K562 (cell line): ENCODE results near the gene ODC1. TPM values are rescaled to one million over a fixed set of nuclear protein-coding genes. Genes with fewer than 3 reads are reported as not detected.
A peak's percentile ranks its signal among the peaks of the same experiment; 100 is the strongest.

Experiments used
- ATAC-seq: fragments of 200-7000 bp; cut with Tn5 transposase; 3 replicates; pipeline ENCODE4 v1.9.1; 2020; ENCODE audit warnings: moderate library complexity
- BruUV-seq: library from RNA; stranded (reverse); fragments of 400-500 nt; replicated peaks from 2 replicates; lab custom pipeline; 2021; lab: Mats Ljungman, UMichigan
- CTCF ChIA-PET: fragments of 300-600 bp; formaldehyde crosslinking; extraction: SDS; loops from one replicate; lab custom pipeline; 2021; ENCODE audit warnings: low intra/inter-chr PET ratio; lab: Yijun Ruan, JAX
- POLR2A ChIA-PET: fragments of 300-600, 350-650 bp; sonication (Branson Sonifier 250); formaldehyde crosslinking; extraction: SDS; loops from one replicate; lab custom pipeline; 2021; ENCODE audit warnings: antibody characterized with exemption, inconsistent platforms; lab: Yijun Ruan, JAX
- DNase-seq, 4 experiments: peaks; one replicate each; pipeline versions ENCODE4 v3.0.0 to v3.0.0-alpha.2; 2011 to 2018; ENCODE audit warnings: low spot score in 3 of 4, mixed read lengths in 3 of 4; ENCODE audit errors: extremely low read depth in 1 of 4
- FAIRE-seq: peaks from 2 replicates; lab custom pipeline; 2011; peaks lifted over from hg19 to GRCh38; lab: Jason Lieb, UNC
- H2AFZ ChIP-seq: 2 replicates; pipeline ENCODE4 v1.6.0; 2011; ENCODE audit warnings: low read depth, low read length, control low read depth, inconsistent platforms
- H3K27ac ChIP-seq: fragments of 200-600 bp; 3 replicates; pipeline ENCODE4 v1.8.0; 2011; ENCODE audit warnings: low read depth, mild to moderate bottlenecking, control low read depth, inconsistent platforms, low read length, moderate library complexity, mixed read lengths; ENCODE audit errors: extremely low read depth
- H3K27me3 ChIP-seq, 2 experiments: fragments of 300-600 bp in 1 of 2; 2 replicates in 1 of 2; 3 replicates in 1 of 2; pipeline versions ENCODE4 v1.6.0 to v1.8.0; 2011; ENCODE audit warnings: inconsistent platforms in 2 of 2, low read length in 2 of 2, mild to moderate bottlenecking in 1 of 2, mixed read lengths in 1 of 2, moderate library complexity in 1 of 2; ENCODE audit not compliant: control insufficient read depth in 2 of 2, insufficient read depth in 2 of 2
- H3K36me3 ChIP-seq: fragments of 300-600 bp; 3 replicates; pipeline ENCODE4 v1.8.0; 2011; ENCODE audit warnings: mild to moderate bottlenecking, low read length, inconsistent platforms; ENCODE audit not compliant: control insufficient read depth, insufficient read depth
- H3K4me1 ChIP-seq, 2 experiments: fragments of 200-600 bp in 1 of 2; replicated peaks in 1 of 2; 2 replicates in 1 of 2; 3 replicates in 1 of 2; pipeline versions ENCODE4 v1.5.1 to v1.8.0; 2011; ENCODE audit warnings: inconsistent platforms in 2 of 2, low read length in 2 of 2, mild to moderate bottlenecking in 1 of 2, mixed read lengths in 1 of 2, moderate library complexity in 1 of 2; ENCODE audit not compliant: control insufficient read depth in 2 of 2, insufficient read depth in 2 of 2
- H3K4me2 ChIP-seq: 2 replicates; pipeline ENCODE4 v1.6.1; 2011; ENCODE audit warnings: low read length, control low read depth, inconsistent platforms, mixed read lengths; ENCODE audit not compliant: insufficient read depth
- H3K4me3 ChIP-seq: fragments of 200-600 bp; sonication (generic), shearing (Covaris generic); 2 replicates; pipeline ENCODE4 v1.5.1; 2016; ENCODE audit warnings: control low read depth, inconsistent platforms
- H3K79me2 ChIP-seq: fragments of 200-600 bp; 3 replicates; pipeline ENCODE4 v1.8.0; 2011; ENCODE audit warnings: low read length, inconsistent platforms; ENCODE audit not compliant: control insufficient read depth, insufficient read depth
- H3K9ac ChIP-seq, 2 experiments: 2 replicates each; pipeline versions ENCODE4 v1.6.0 to v1.6.1; 2011; ENCODE audit warnings: low read depth in 2 of 2, low read length in 2 of 2, control low read depth in 1 of 2, inconsistent platforms in 1 of 2, mild to moderate bottlenecking in 1 of 2, mixed read lengths in 1 of 2; ENCODE audit not compliant: insufficient read depth in 1 of 2
- H3K9me1 ChIP-seq: one replicate; pipeline ENCODE4 v1.6.0; 2011; ENCODE audit warnings: inconsistent platforms, mild to moderate bottlenecking, low read length, moderate library complexity; ENCODE audit not compliant: control insufficient read depth, insufficient read depth
- H3K9me3 ChIP-seq: replicated peaks from 2 replicates; pipeline ENCODE4 v1.5.1; 2011; ENCODE audit warnings: low read depth, low read length, inconsistent platforms; ENCODE audit not compliant: control insufficient read depth, insufficient read depth
- H4K20me1 ChIP-seq: replicated peaks from 2 replicates; pipeline ENCODE4 v1.6.1; 2011; ENCODE audit warnings: low read length, inconsistent platforms, mixed read lengths; ENCODE audit not compliant: control insufficient read depth, insufficient read depth
- ATF1 ChIP-seq, 2 experiments: fragments of 450-650 bp in 1 of 2; IDR thresholded peaks; 2 replicates each; pipeline ENCODE4 v1.6.1; 2016; ENCODE audit warnings: missing compliant biosample characterization in 1 of 2, missing genetic modification characterization in 1 of 2
- CC2D1A ChIP-seq: fragments of 450-650 bp; IDR thresholded peaks from 2 replicates; pipeline ENCODE4 v1.6.1; 2017; ENCODE audit warnings: mild to moderate bottlenecking
- CEBPB ChIP-seq: fragments of 450-650 bp; IDR thresholded peaks from 2 replicates; pipeline ENCODE4 v1.6.1; 2016; ENCODE audit warnings: missing genetic modification characterization, missing compliant biosample characterization
- ELK1 ChIP-seq: sonication (generic); formaldehyde crosslinking; IDR thresholded peaks from 2 replicates; pipeline ENCODE4 v1.8.1; 2022; ENCODE audit warnings: missing genetic modification reagents
- MAFG ChIP-seq: fragments of 450-650 bp; conservative IDR thresholded peaks from 2 replicates; pipeline ENCODE4 v1.6.1; 2016; ENCODE audit warnings: missing genetic modification characterization, missing compliant biosample characterization
- MEF2D ChIP-seq: conservative IDR thresholded peaks from 2 replicates; pipeline ENCODE4 v1.6.1; 2016; ENCODE audit warnings: low read depth, missing genetic modification characterization, missing compliant biosample characterization
- MYC ChIP-seq, 2 experiments: fragments of 250-450 bp in 1 of 2; sonication (Bioruptor Pico) in 1 of 2; IDR thresholded peaks; 2 replicates each; pipeline versions ENCODE4 v1.5.1 to v1.6.1; 2012 to 2021; ENCODE audit warnings: low read depth in 2 of 2, borderline replicate concordance in 1 of 2, improper control_type of control experiment in 1 of 2, low read length in 1 of 2, mild to moderate bottlenecking in 1 of 2, moderate library complexity in 1 of 2
- NCOA2 ChIP-seq, 2 experiments: fragments of 450-650 bp; IDR thresholded peaks; 2 replicates each; pipeline ENCODE4 v1.6.1; 2018; ENCODE audit warnings: mild to moderate bottlenecking in 2 of 2, moderate library complexity in 1 of 2; ENCODE audit not compliant: partially characterized antibody in 2 of 2
- NKRF ChIP-seq: fragments of 450-650 bp; IDR thresholded peaks from 2 replicates; pipeline ENCODE4 v1.6.1; 2016; ENCODE audit warnings: borderline replicate concordance
- NR2F6 ChIP-seq: fragments of 450-650 bp; formaldehyde crosslinking; IDR thresholded peaks from 2 replicates; pipeline ENCODE4 v1.4.0; 2020; ENCODE audit warnings: mild to moderate bottlenecking
- PCBP1 ChIP-seq: fragments of 200-400 bp; formaldehyde crosslinking; IDR thresholded peaks from 2 replicates; pipeline ENCODE4 v1.6.1; 2018; ENCODE audit warnings: mild to moderate bottlenecking, low read depth, low read length; ENCODE audit not compliant: poor library complexity, severe bottlenecking
- POLR2AphosphoS5 ChIP-seq: IDR thresholded peaks from 2 replicates; pipeline ENCODE4 v1.6.1; 2011; ENCODE audit warnings: mild to moderate bottlenecking, low read depth, low read length, moderate library complexity; ENCODE audit not compliant: control insufficient read depth, insufficient read depth
- ZNF512 ChIP-seq: IDR thresholded peaks from 2 replicates; pipeline ENCODE4 v1.6.1; 2016; ENCODE audit warnings: missing genetic modification characterization, missing compliant biosample characterization
- WGBS: fragments of 100-300 bp; shearing (Covaris generic); methylation state at CpG from one replicate; pipeline ENCODE4 v1.1.6; 2016; ENCODE audit warnings: low coverage, mixed read lengths; ENCODE audit not compliant: insufficient coverage; ENCODE audit errors: missing lambda C conversion rate; 5-methylcytosine and 5-hydroxymethylcytosine counted together
- in situ Hi-C: fragments of 300-500 bp; cut with MboI; formaldehyde crosslinking; loops from 4 replicates; pipeline ENCODE4 v1.15.0; 2018; ENCODE audit warnings: inconsistent platforms, mixed read lengths
- intact Hi-C: fragments of 100-400 bp; cut with micrococcal nuclease; formaldehyde crosslinking; loops from 2 replicates; pipeline ENCODE4 v1.14.2; 2022
- polyA plus RNA-seq, 8 experiments: library from polyadenylated mRNA; depleted of rRNA in 4 of 8; stranded (reverse) in 5 of 8; unstranded in 3 of 8; fragments of >200 nt; fragmentation: Nextera tagmentation in 2 of 8; fragmentation: Illumina TruSeq in 1 of 8; extraction: Ambion mirVana in 2 of 8; extraction: Trizol in 1 of 8; gene quantifications; 2 replicates each; pipeline versions ENCODE4 v1.2.1 to v1.2.3, GENCODE V29; 2011 to 2014; ENCODE audit warnings: inconsistent platforms in 1 of 8, missing spikeins in 1 of 8
- total RNA-seq, 7 experiments: library from RNA; depleted of rRNA in 6 of 7; stranded (reverse); fragments of >200 nt in 6 of 7; fragmentation: Illumina TruSeq in 2 of 7; extraction: Trizol in 2 of 7; gene quantifications; 2 replicates each; pipeline versions ENCODE4 v1.2.1 to v1.2.3, GENCODE V29; 2011 to 2021; ENCODE audit warnings: low replicate concordance in 1 of 7
- TF ChIP-seq, protein P1 (sequence below): fragments of 450-650 bp; formaldehyde crosslinking; conservative IDR thresholded peaks from 2 replicates; pipeline ENCODE4 v1.4.0; 2022; ENCODE audit warnings: mild to moderate bottlenecking, missing genetic modification characterization

The ODC1 gene
- total and polyA plus RNA-seq, 9 of the 15 experiments (the other 6 are each of a cell fraction or from before 2014, with no cell fraction given): 142 to 563 (median 457) TPM

DNA sequence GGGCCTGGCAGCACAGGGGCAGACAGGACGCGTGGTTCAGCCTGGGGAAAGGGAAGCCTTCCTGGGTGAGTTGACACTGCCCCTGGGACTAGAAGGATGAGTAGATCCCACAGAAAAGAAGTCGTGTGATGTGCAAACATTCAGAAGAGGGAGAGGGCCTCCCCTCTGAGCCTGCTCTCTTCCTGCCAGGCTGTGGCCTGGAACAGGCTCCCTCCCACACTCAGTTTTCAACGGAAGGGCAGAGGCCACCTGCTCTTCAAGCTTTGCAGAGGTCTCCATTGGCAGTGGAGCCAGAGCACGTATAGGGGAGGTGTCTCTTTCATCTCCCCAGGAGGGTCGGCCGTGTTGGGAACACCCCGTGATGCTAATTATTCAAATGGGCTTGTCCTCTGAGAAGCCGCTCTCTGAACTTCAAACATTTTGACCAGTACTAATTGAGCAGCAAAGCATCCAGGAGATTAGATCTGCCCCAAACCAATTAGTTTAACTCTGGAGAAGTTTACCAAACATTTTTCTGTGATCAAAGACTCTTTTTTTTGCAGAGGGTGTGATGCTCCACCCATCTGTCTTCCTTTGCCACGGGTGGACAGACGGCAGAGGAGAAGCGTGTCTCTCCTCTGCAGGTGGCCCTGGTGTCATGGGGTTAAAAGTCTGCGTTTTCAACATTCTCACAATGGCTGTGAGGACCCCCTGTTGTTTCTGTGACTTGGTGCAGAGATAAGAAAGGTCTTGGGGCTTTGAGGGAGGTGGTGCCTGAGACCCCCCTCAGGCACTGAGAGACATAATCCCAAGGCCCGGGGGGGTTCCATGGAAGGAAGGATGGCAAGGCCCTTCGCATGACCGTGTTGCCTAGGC, 29.5 kb upstream of the ODC1 start:
- Histone ChIP-seq H3K4me1 (peaks cover 0 to 18% of the 10 kb centered on the region in 2 experiments; a peak in 3 of 5 replicates), H3K79me2 (no peaks in the 10 kb centered on the region), H3K4me3 (no peak overlapping the region), H3K9me3 (no peaks in the 10 kb centered on the region), H2AFZ (peak overlapping the region; percentile 14; the same call in 1 of the 2 replicates), H3K4me2 (no peak overlapping the region), H4K20me1 (0 out of 2 replicates have a peak, but pooled peaks cover 5% of the 10 kb centered on the region), H3K27me3 (peaks cover 20 to 52% of the 10 kb centered on the region in 2 experiments), H3K9me1 (no peaks in the 10 kb centered on the region), H3K36me3 (no peaks in the 10 kb centered on the region), H3K9ac (peak overlapping the region in 1 of 2 experiments; percentile 50; a peak in 1 of 4 replicates), H3K27ac (no peak overlapping the region)
- DNase-seq (no peak), FAIRE-seq (no peak), ATAC-seq (no peak)
- ChIA-PET CTCF (no interaction called here), POLR2A (interaction anchor here (0.7 kb wide), 1 partner anchor 429 kb away, joined by 3 read pairs; no protein-coding TSS in a partner anchor)
- WGBS: 30% methylated on average over 14 of the region's 16 CpGs
- intact Hi-C loops (no loop called here), in situ Hi-C loops (no loop called here)
- BruUV-seq: no TSS peak
- TF ChIP-seq MYC (IDR thresholded peaks at IDR 0.05; ENCODE audit: low read depth, low read length) (no peak), MYC (CRISPR knock-in tag; IDR thresholded peaks at IDR 0.05; ENCODE audit: borderline replicate concordance, low read depth) (no peak), NR2F6 (CRISPR knock-in tag) (no peak), POLR2AphosphoS5 (no peak), MAFG (tag) (no peak), PCBP1 (no peak), ELK1 (CRISPR knock-in tag) (no peak), CC2D1A (no peak), NKRF (no peak), ATF1 (CRISPR knock-in tag; IDR thresholded peaks at IDR 0.05) (no peak), ATF1 (tag; IDR thresholded peaks at IDR 0.05) (no peak), NCOA2 (IDR thresholded peaks at IDR 0.05; ENCODE audit: partially characterized antibody in 2 of 2) (no peak), MEF2D (tag) (no peak), CEBPB (tag) (no peak), ZNF512 (tag) (no peak)
- TF ChIP-seq, protein P1, sequence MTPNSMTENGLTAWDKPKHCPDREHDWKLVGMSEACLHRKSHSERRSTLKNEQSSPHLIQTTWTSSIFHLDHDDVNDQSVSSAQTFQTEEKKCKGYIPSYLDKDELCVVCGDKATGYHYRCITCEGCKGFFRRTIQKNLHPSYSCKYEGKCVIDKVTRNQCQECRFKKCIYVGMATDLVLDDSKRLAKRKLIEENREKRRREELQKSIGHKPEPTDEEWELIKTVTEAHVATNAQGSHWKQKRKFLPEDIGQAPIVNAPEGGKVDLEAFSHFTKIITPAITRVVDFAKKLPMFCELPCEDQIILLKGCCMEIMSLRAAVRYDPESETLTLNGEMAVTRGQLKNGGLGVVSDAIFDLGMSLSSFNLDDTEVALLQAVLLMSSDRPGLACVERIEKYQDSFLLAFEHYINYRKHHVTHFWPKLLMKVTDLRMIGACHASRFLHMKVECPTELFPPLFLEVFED (CRISPR knock-in tag): no peak
